T-cell (primary cell): ENCODE data around the gene EFCAB14. TPM values are rescaled to one million over a fixed set of nuclear protein-coding genes. Genes with fewer than 3 reads are reported as not detected.

ENCODE experiments used
- ATAC-seq, 4 experiments: fragments of 200-7000 bp in 3 of 4; fragments of 150-1000 bp in 1 of 4; cut with Tn5 transposase; replicated peaks in 1 of 4; 1 replicate in 3 of 4; 2 replicates in 1 of 4; pipeline ENCODE4 v1.10.0; 2021; ENCODE audit warnings: moderate library complexity in 3 of 4, mild to moderate bottlenecking in 2 of 4, moderate number of reproducible peaks in 1 of 4
- CTCF ChIA-PET, 2 donors: fragments of 300-600 bp; sonication (Branson Sonifier 250); formaldehyde crosslinking; loops; one replicate each; lab custom pipeline; 2022; ENCODE audit warnings: antibody characterized with exemption in 2 of 2; lab: Charles Lee
- POLR2A ChIA-PET, 2 donors: fragments of 300-600 bp; sonication (Branson Sonifier 250); formaldehyde crosslinking; loops; one replicate each; lab custom pipeline; 2022; ENCODE audit warnings: antibody characterized with exemption in 2 of 2; lab: Charles Lee
- DNase-seq, 35 experiments: peaks; one replicate each; pipeline versions ENCODE4 v3.0.0 to v3.0.0-alpha.2; 2013 to 2023
- H3K27ac ChIP-seq: one replicate; pipeline ENCODE4 v1.5.1; 2013; ENCODE audit warnings: low read length
- H3K27me3 ChIP-seq, 2 experiments: replicated peaks in 1 of 2; 1 replicate in 1 of 2; 2 replicates in 1 of 2; pipeline versions ENCODE4 v1.6.1 to v1.7.0; 2013; ENCODE audit warnings: low read length in 1 of 2, mixed read lengths in 1 of 2; ENCODE audit not compliant: control insufficient read depth in 2 of 2, insufficient read depth in 2 of 2; ENCODE audit errors: extremely low read depth in 1 of 2
- H3K36me3 ChIP-seq, 2 donors: 1 replicate in 1 of 2; 2 replicates in 1 of 2; pipeline versions ENCODE4 v1.6.1 to v1.7.0; 2013; ENCODE audit warnings: low read length in 1 of 2; ENCODE audit not compliant: control insufficient read depth in 2 of 2, insufficient read depth in 1 of 2; ENCODE audit errors: extremely low read depth in 1 of 2
- H3K4me1 ChIP-seq, 2 experiments: 1 replicate in 1 of 2; 2 replicates in 1 of 2; pipeline versions ENCODE4 v1.6.1 to v1.7.0; 2013; ENCODE audit warnings: low read length in 2 of 2, mixed read lengths in 1 of 2; ENCODE audit not compliant: insufficient read depth in 2 of 2, control insufficient read depth in 1 of 2; ENCODE audit errors: extremely low read depth in 1 of 2
- H3K4me3 ChIP-seq, 2 donors: 1 replicate in 1 of 2; 2 replicates in 1 of 2; pipeline versions ENCODE4 v1.5.1 to v1.7.0; 2013; ENCODE audit warnings: mild to moderate bottlenecking in 2 of 2, low read length in 1 of 2, moderate library complexity in 1 of 2; ENCODE audit not compliant: control insufficient read depth in 1 of 2; ENCODE audit errors: extremely low read depth in 1 of 2
- H3K9me3 ChIP-seq: 2 replicates; pipeline ENCODE4 v1.7.0; 2013
- H3K27ac Mint-ChIP-seq, 2 donors: one replicate each; pipeline ENCODE4 v1.8.0; 2020 to 2021; ENCODE audit warnings: mild to moderate bottlenecking in 2 of 2, mixed read lengths in 2 of 2
- H3K27me3 Mint-ChIP-seq, 2 donors: one replicate each; pipeline ENCODE4 v1.8.0; 2021 to 2022; ENCODE audit warnings: mixed read lengths in 2 of 2
- H3K36me3 Mint-ChIP-seq: one replicate; pipeline ENCODE4 v1.8.0; 2021; ENCODE audit warnings: mixed read lengths
- H3K4me1 Mint-ChIP-seq, 3 donors: one replicate each; pipeline ENCODE4 v1.8.0; 2020 to 2022; ENCODE audit warnings: mixed read lengths in 3 of 3, mild to moderate bottlenecking in 1 of 3
- H3K4me3 Mint-ChIP-seq, 3 donors: one replicate each; pipeline ENCODE4 v1.8.0; 2020 to 2022; ENCODE audit warnings: mild to moderate bottlenecking in 3 of 3, mixed read lengths in 3 of 3, moderate library complexity in 3 of 3
- H3K9me3 Mint-ChIP-seq, 3 donors: one replicate each; pipeline ENCODE4 v1.8.0; 2020 to 2022; ENCODE audit warnings: mixed read lengths in 3 of 3
- WGBS: methylation state at CpG from one replicate; pipeline ENCODE4 v1.1.5; 2013; ENCODE audit warnings: missing lambda C conversion rate; ENCODE audit not compliant: insufficient coverage; 5-methylcytosine and 5-hydroxymethylcytosine counted together
- total RNA-seq, 35 experiments: library from RNA in 6 of 35; stranded (reverse) in 6 of 35; fragments of 120-200 nt in 1 of 35; gene quantifications; one replicate each; pipeline versions ENCODE4 v1.2.1 to v1.2.4 and lab custom pipeline; 2013 to 2026

EFCAB14 gene
- total RNA-seq, 5 donors from 2014 or later (not counting 1 experiment from before 2014, with no cell fraction given): 78.0 to 90.2 (median 82.5) TPM

DNA sequence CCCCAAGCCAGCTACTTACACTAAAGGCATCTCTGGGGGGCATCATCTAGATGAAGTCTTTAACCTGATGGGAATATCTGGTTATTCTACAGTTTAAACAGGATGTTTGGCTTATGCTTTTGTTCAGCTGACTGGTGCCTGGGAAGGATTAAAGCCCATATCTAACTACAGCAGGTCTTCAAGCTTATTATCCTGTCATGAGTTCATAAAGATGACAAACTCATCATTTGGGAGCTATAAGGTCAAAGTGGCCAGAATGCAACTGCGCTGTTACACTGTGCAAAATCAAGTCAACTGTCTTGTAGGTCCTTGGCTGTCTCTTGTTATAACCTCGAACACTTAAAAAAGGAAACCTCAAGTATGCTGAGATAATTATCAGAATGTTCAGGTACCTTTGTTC is 83.7 kb downstream of the EFCAB14 start:
- ATAC-seq (no peak), DNase-seq (no peak)
- H3K9me3 Mint-ChIP-seq: no peaks in the 10 kb centered on the region
- H3K36me3 Mint-ChIP-seq: peaks cover 52% of the 10 kb centered on the region
- no peaks in the 10 kb centered on the region for H3K27me3 Mint-ChIP-seq
- no peaks in the 10 kb centered on the region for H3K4me1 ChIP-seq
- CTCF ChIA-PET: no interaction called here
- no peaks in the 10 kb centered on the region for H3K27me3 ChIP-seq
- peaks cover 0 to 46% of the 10 kb centered on the region in 2 donors for H3K36me3 ChIP-seq
- H3K4me3 ChIP-seq: no peak overlapping the region
- 100% methylated on average over 1 of the region's 2 CpGs for WGBS
- H3K27ac Mint-ChIP-seq: no peak overlapping the region
- H3K4me3 Mint-ChIP-seq: no peak overlapping the region
- no peaks in the 10 kb centered on the region for H3K9me3 ChIP-seq
- no peaks in the 10 kb centered on the region for H3K4me1 Mint-ChIP-seq
- POLR2A ChIA-PET: interaction anchor here in 1 of 2 donors (0.5 kb wide), 1 partner anchor 253 kb away, joined by 3 read pairs; no protein-coding TSS in a partner anchor
- no peak overlapping the region for H3K27ac ChIP-seq

DNA sequence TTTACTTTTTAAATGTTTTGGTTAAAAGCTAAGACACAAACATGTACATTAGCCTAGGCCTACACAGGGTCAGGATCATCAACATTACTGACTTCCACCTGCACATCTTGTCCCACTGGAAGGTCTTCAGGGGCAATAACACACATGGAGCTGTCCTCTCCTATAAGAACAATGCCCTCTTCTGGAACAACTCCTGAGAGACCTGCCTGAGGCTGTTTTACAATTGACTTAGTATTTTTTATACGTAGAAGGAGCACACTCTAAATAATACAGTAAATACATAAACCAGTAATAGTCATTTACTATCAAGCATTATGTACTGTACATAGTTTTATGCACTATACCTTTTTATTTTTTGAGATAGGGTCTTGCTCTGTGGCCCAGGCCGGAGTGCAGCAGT is 88.2 kb downstream of the EFCAB14 start:
- no peaks in the 10 kb centered on the region for H3K4me1 ChIP-seq
- H3K27ac ChIP-seq: no peak overlapping the region
- no peaks in the 10 kb centered on the region for H3K9me3 Mint-ChIP-seq
- H3K27me3 Mint-ChIP-seq: no peaks in the 10 kb centered on the region
- H3K4me3 Mint-ChIP-seq: no peak overlapping the region
- peaks cover 36% of the 10 kb centered on the region for H3K36me3 Mint-ChIP-seq
- H3K4me1 Mint-ChIP-seq: no peaks in the 10 kb centered on the region
- DNase-seq (no peak), ATAC-seq (no peak)
- ChIA-PET CTCF (no interaction called here), POLR2A (no interaction called here)
- no peaks in the 10 kb centered on the region for H3K9me3 ChIP-seq
- H3K27me3 ChIP-seq: no peaks in the 10 kb centered on the region
- H3K4me3 ChIP-seq: no peak overlapping the region
- no peak overlapping the region for H3K27ac Mint-ChIP-seq
- peaks cover 0 to 37% of the 10 kb centered on the region in 2 donors for H3K36me3 ChIP-seq
- WGBS: 100% methylated on average over 1 of the region's 2 CpGs

Other genes with a start within 250 kb of the EFCAB14 start
- gene DMBX1, start 229.3 kb downstream of the EFCAB14 start, total RNA-seq: not detected
- gene KNCN, start 167.5 kb downstream of the EFCAB14 start, total RNA-seq: under 1 TPM in 1 of 5 donors, not detected in 4; 0.14 TPM
- 10 to 100 TPM; 41.4 to 54.5 (median 52.7) TPM for gene MKNK1, start 114.8 kb downstream of the EFCAB14 start, total RNA-seq
- 10 to 100 TPM; 13.2 to 29.6 (median 24.6) TPM for gene MOB3C, start 102.3 kb downstream of the EFCAB14 start, total RNA-seq
- gene ATPAF1, start 50.8 kb downstream of the EFCAB14 start, total RNA-seq: 10 to 100 TPM; 22.0 to 31.2 (median 26.0) TPM
- not detected for gene TEX38, start 47.3 kb downstream of the EFCAB14 start, total RNA-seq
- gene CYP4B1, start 79.9 kb upstream of the EFCAB14 start, total RNA-seq: 1 to 10 TPM in 1 of 5 donors, under 1 TPM in 4; 0.20 to 1.7 (median 0.55) TPM
- gene CYP4A11, start 222.4 kb upstream of the EFCAB14 start, total RNA-seq: under 1 TPM in 3 of 5 donors, not detected in 2; 0.22 to 0.26 (median 0.23) TPM